Activated naive CD8-positive, alpha-beta T cell treated with anti-CD3 and anti-CD28 coated beads, Interleukin-2, amount 10 ng/mL, durations not matched to agents 7 days and 5 days (primary cell): ENCODE measurements around the gene BPIFB6. TPM values are rescaled to one million over a fixed set of nuclear protein-coding genes. Genes with fewer than 3 reads are reported as not detected.

Experiments used
- ATAC-seq: fragments of 150-1000 bp; cut with Tn5 transposase; one replicate; pipeline ENCODE4 v1.10.0; 2021; ENCODE audit warnings: low read depth, moderate library complexity
- POLR2A ChIA-PET: fragments of 350-600 bp; sonication (Branson Sonifier 250); formaldehyde crosslinking; loops from one replicate; lab custom pipeline; 2021; ENCODE audit warnings: antibody characterized with exemption; lab: Charles Lee
- DNase-seq: peaks from one replicate; pipeline ENCODE4 v3.0.0; 2021
- H3K27ac Mint-ChIP-seq: one replicate; pipeline ENCODE4 v1.8.0; 2022; ENCODE audit warnings: mild to moderate bottlenecking, mixed read lengths
- H3K27me3 Mint-ChIP-seq: one replicate; pipeline ENCODE4 v1.8.0; 2022; ENCODE audit warnings: mild to moderate bottlenecking, moderate library complexity, mixed read lengths
- H3K36me3 Mint-ChIP-seq: one replicate; pipeline ENCODE4 v1.8.0; 2021; ENCODE audit warnings: mild to moderate bottlenecking, mixed read lengths
- H3K4me1 Mint-ChIP-seq: one replicate; pipeline ENCODE4 v1.8.0; 2021; ENCODE audit warnings: mixed read lengths
- H3K4me3 Mint-ChIP-seq: one replicate; pipeline ENCODE4 v1.8.0; 2022; ENCODE audit warnings: mild to moderate bottlenecking, moderate library complexity, mixed read lengths
- H3K9me3 Mint-ChIP-seq: one replicate; pipeline ENCODE4 v1.8.0; 2021; ENCODE audit warnings: mixed read lengths
- total RNA-seq, 2 experiments: library from RNA; stranded (reverse); gene quantifications; one replicate each; pipeline ENCODE4 v1.2.3, GENCODE V29; 2021

BPIFB6 gene
- total RNA-seq, 2 experiments from 2014 or later = not detected

- H3K27ac Mint-ChIP-seq = no peak overlapping the region
These were observed 15.5 kb upstream of the BPIFB6 start for GRCh38 chr20:33015700-33016580.

GRCh38 chr20:33016581-33017109 is 14.8 kb upstream of the BPIFB6 start:
- POLR2A ChIA-PET = no interaction called here
- Mint-ChIP-seq H3K36me3 (no peaks in the 10 kb centered on the region), H3K9me3 (no peaks in the 10 kb centered on the region), H3K4me3 (no peak overlapping the region), H3K27me3 (no peaks in the 10 kb centered on the region), H3K27ac (no peak overlapping the region), H3K4me1 (no peaks in the 10 kb centered on the region)
- ATAC-seq (no peak), DNase-seq (no peak)

More at GRCh38 chr20:33015700-33016580, 15.5 kb upstream of the BPIFB6 start:
- no peaks in the 10 kb centered on the region for H3K9me3 Mint-ChIP-seq
- no peak for ATAC-seq
- H3K4me3 Mint-ChIP-seq = no peak overlapping the region
- no peaks in the 10 kb centered on the region for H3K36me3 Mint-ChIP-seq
- no peaks in the 10 kb centered on the region for H3K27me3 Mint-ChIP-seq
- POLR2A ChIA-PET = no interaction called here
- DNase-seq = no peak
- no peaks in the 10 kb centered on the region for H3K4me1 Mint-ChIP-seq

- Mint-ChIP-seq H3K27ac (peak overlapping the region; percentile 23), H3K9me3 (no peaks in the 10 kb centered on the region), H3K36me3 (no peaks in the 10 kb centered on the region), H3K4me3 (no peak overlapping the region), H3K4me1 (no peaks in the 10 kb centered on the region), H3K27me3 (no peaks in the 10 kb centered on the region)
- ATAC-seq (no peak), DNase-seq (no peak)
- POLR2A ChIA-PET = no interaction called here
These were observed 13.9 kb upstream of the BPIFB6 start for GRCh38 chr20:33017542-33017941.

- H3K36me3 Mint-ChIP-seq = no peaks in the 10 kb centered on the region
- ATAC-seq (no peak), DNase-seq (no peak)
- H3K27me3 Mint-ChIP-seq = no peaks in the 10 kb centered on the region
- no peaks in the 10 kb centered on the region for H3K4me1 Mint-ChIP-seq
- no peaks in the 10 kb centered on the region for H3K9me3 Mint-ChIP-seq
- H3K27ac Mint-ChIP-seq = no peak overlapping the region
- POLR2A ChIA-PET = no interaction called here
- no peak overlapping the region for H3K4me3 Mint-ChIP-seq
These were observed 13.1 kb upstream of the BPIFB6 start for GRCh38 chr20:33018169-33018931.

GRCh38 chr20:33019465-33020277 is 11.8 kb upstream of the BPIFB6 start:
- POLR2A ChIA-PET = no interaction called here
- H3K36me3 Mint-ChIP-seq = no peaks in the 10 kb centered on the region
- no peaks in the 10 kb centered on the region for H3K9me3 Mint-ChIP-seq
- no peaks in the 10 kb centered on the region for H3K4me1 Mint-ChIP-seq
- no peak overlapping the region for H3K4me3 Mint-ChIP-seq
- no peak for ATAC-seq
- DNase-seq = no peak
- no peaks in the 10 kb centered on the region for H3K27me3 Mint-ChIP-seq
- H3K27ac Mint-ChIP-seq = no peak overlapping the region

- no peak overlapping the region for H3K27ac Mint-ChIP-seq
- no peaks in the 10 kb centered on the region for H3K36me3 Mint-ChIP-seq
- H3K4me1 Mint-ChIP-seq = no peaks in the 10 kb centered on the region
- POLR2A ChIA-PET = no interaction called here
- no peaks in the 10 kb centered on the region for H3K9me3 Mint-ChIP-seq
- no peak overlapping the region for H3K4me3 Mint-ChIP-seq
- H3K27me3 Mint-ChIP-seq = no peaks in the 10 kb centered on the region
- no peak for ATAC-seq
- no peak for DNase-seq
These were observed 10.9 kb upstream of the BPIFB6 start for GRCh38 chr20:33020278-33021161.

GRCh38 chr20:33021879-33022278 is 9.6 kb upstream of the BPIFB6 start:
- no peak for DNase-seq
- ATAC-seq = no peak
- Mint-ChIP-seq H3K27me3 (no peaks in the 10 kb centered on the region), H3K36me3 (no peaks in the 10 kb centered on the region), H3K4me1 (no peaks in the 10 kb centered on the region), H3K4me3 (no peak overlapping the region), H3K27ac (no peak overlapping the region), H3K9me3 (no peaks in the 10 kb centered on the region)
- POLR2A ChIA-PET = no interaction called here

GRCh38 chr20:33022289-33022688 is 9.2 kb upstream of the BPIFB6 start:
- ATAC-seq (no peak), DNase-seq (no peak)
- H3K4me1 Mint-ChIP-seq = no peaks in the 10 kb centered on the region
- no peaks in the 10 kb centered on the region for H3K36me3 Mint-ChIP-seq
- no peak overlapping the region for H3K4me3 Mint-ChIP-seq
- no peaks in the 10 kb centered on the region for H3K27me3 Mint-ChIP-seq
- no peak overlapping the region for H3K27ac Mint-ChIP-seq
- POLR2A ChIA-PET = no interaction called here
- H3K9me3 Mint-ChIP-seq = no peaks in the 10 kb centered on the region

- H3K4me3 Mint-ChIP-seq = no peak overlapping the region
- no peaks in the 10 kb centered on the region for H3K36me3 Mint-ChIP-seq
- POLR2A ChIA-PET = no interaction called here
- no peak for DNase-seq
- ATAC-seq = no peak
- no peaks in the 10 kb centered on the region for H3K27me3 Mint-ChIP-seq
- H3K9me3 Mint-ChIP-seq = no peaks in the 10 kb centered on the region
- H3K27ac Mint-ChIP-seq = no peak overlapping the region
- no peaks in the 10 kb centered on the region for H3K4me1 Mint-ChIP-seq
These were observed 8.6 kb upstream of the BPIFB6 start for GRCh38 chr20:33022694-33023438.

- Mint-ChIP-seq H3K9me3 (no peaks in the 10 kb centered on the region), H3K27ac (no peak overlapping the region), H3K36me3 (no peaks in the 10 kb centered on the region), H3K4me1 (no peaks in the 10 kb centered on the region), H3K27me3 (no peaks in the 10 kb centered on the region), H3K4me3 (no peak overlapping the region)
- no peak for ATAC-seq
- DNase-seq = no peak
- POLR2A ChIA-PET = no interaction called here
These were observed 7.8 kb upstream of the BPIFB6 start for GRCh38 chr20:33023439-33024242.

GRCh38 chr20:33024243-33024560 is 7.2 kb upstream of the BPIFB6 start:
- Mint-ChIP-seq H3K27ac (no peak overlapping the region), H3K36me3 (no peaks in the 10 kb centered on the region), H3K4me1 (no peaks in the 10 kb centered on the region), H3K27me3 (no peaks in the 10 kb centered on the region), H3K9me3 (no peaks in the 10 kb centered on the region), H3K4me3 (no peak overlapping the region)
- POLR2A ChIA-PET = no interaction called here
- no peak for DNase-seq
- ATAC-seq = no peak
